ENCODE data around the gene LRMDA. TPM values are rescaled to one million over a fixed set of nuclear protein-coding genes. Genes with fewer than 3 reads are reported as not detected.

Gene LRMDA
- total RNA-seq, 4 donors from 2014 or later, result 7.3 to 20.1 (median 8.4) TPM

DNA sequence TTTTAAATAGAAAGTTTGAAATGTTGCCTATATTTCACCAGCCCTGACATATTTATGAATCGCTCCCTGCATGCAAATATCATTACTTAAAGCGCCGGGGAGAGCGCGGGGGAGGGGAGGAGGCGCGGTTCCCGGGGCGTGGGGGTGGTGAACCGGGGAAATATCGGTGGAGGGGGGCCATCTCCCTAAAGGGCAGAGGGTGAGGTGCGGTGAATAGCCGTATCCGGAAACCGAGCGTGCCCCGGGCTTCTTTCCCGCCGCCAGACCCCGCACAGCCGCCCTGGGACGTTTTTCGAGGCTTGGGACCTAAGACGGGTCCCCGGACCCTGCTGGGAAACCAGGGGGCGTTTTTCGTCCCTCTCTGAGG is 22.9 kb upstream of the LRMDA start:
- ATAC-seq, result no peak
- H3K27ac ChIP-seq, result peak overlapping the region; percentile 62 to 100 (median 100)
- TF ChIP-seq CTCF (IDR thresholded peaks at IDR 0.05) (no peak), POLR2A (IDR thresholded peaks at IDR 0.05) (no peak), POLR2AphosphoS5 (IDR thresholded peaks at IDR 0.05) (no peak), EP300 (IDR thresholded peaks at IDR 0.05) (no peak)
- no peaks in the 10 kb centered on the region for H3K9me3 ChIP-seq
- WGBS, 2 donors (ENCODE audit: low coverage in 1 of 2), result 0 to 2% methylated on average over 9 to 10 of the region's 27 CpGs
- no peaks in the 10 kb centered on the region for H3K36me3 ChIP-seq
- H3K27me3 ChIP-seq, result no peaks in the 10 kb centered on the region
- H3K4me3 ChIP-seq, result peak overlapping the region; percentile 71 to 100
- peaks cover 0 to 57% (median 4%) of the 10 kb centered on the region in 3 donors for H3K4me1 ChIP-seq

GRCh38 chr10:75408911-75409885 is 22.2 kb upstream of the LRMDA start:
- peak; percentile 82 for ATAC-seq
- H3K27me3 ChIP-seq, result no peaks in the 10 kb centered on the region
- no peaks in the 10 kb centered on the region for H3K36me3 ChIP-seq
- peaks cover 0 to 53% (median 4%) of the 10 kb centered on the region in 3 donors for H3K4me1 ChIP-seq
- H3K27ac ChIP-seq, result peak overlapping the region; percentile 62 to 100 (median 100)
- peak overlapping the region; percentile 71 to 100 for H3K4me3 ChIP-seq
- TF ChIP-seq POLR2A (IDR thresholded peaks at IDR 0.05), result peak in 1 of 2 donors; percentile 24
- TF ChIP-seq POLR2AphosphoS5 (IDR thresholded peaks at IDR 0.05), result no peak
- peak in 1 of 4 experiments; percentile 15 for TF ChIP-seq CTCF (IDR thresholded peaks at IDR 0.05)
- no peak for TF ChIP-seq EP300 (IDR thresholded peaks at IDR 0.05)
- WGBS, 2 donors (ENCODE audit: low coverage in 1 of 2), result 1% methylated on average over 23 of the region's 76 CpGs; no CpG with 5 or more reads in 1 of the 2 donors
- no peaks in the 10 kb centered on the region for H3K9me3 ChIP-seq

GRCh38 chr10:75410132-75411005 is 21.1 kb upstream of the LRMDA start:
- Histone ChIP-seq H3K27me3 (no peaks in the 10 kb centered on the region), H3K4me3 (no peak overlapping the region), H3K4me1 (peaks cover 0 to 43% (median 0%) of the 10 kb centered on the region in 3 donors), H3K36me3 (no peaks in the 10 kb centered on the region), H3K27ac (peak overlapping the region in 3 of 4 donors; percentile 99 to 100 (median 100)), H3K9me3 (no peaks in the 10 kb centered on the region)
- no peak for TF ChIP-seq POLR2A (IDR thresholded peaks at IDR 0.05)
- no peak for TF ChIP-seq EP300 (IDR thresholded peaks at IDR 0.05)
- TF ChIP-seq CTCF (IDR thresholded peaks at IDR 0.05), result no peak
- TF ChIP-seq POLR2AphosphoS5 (IDR thresholded peaks at IDR 0.05), result no peak
- ATAC-seq, result no peak
- WGBS, 2 donors (ENCODE audit: low coverage in 1 of 2), result 65 to 69% methylated on average over 7 to 9 of the region's 10 CpGs

- no peak overlapping the region for H3K27ac ChIP-seq
- 60 to 83% methylated on average over 1 of the region's 1 CpG for WGBS, 2 donors (ENCODE audit: low coverage in 1 of 2)
- H3K4me1 ChIP-seq, result peaks cover 0 to 9% (median 0%) of the 10 kb centered on the region in 3 donors
- TF ChIP-seq CTCF (IDR thresholded peaks at IDR 0.05), result no peak
- no peak for TF ChIP-seq EP300 (IDR thresholded peaks at IDR 0.05)
- TF ChIP-seq POLR2AphosphoS5 (IDR thresholded peaks at IDR 0.05), result no peak
- TF ChIP-seq POLR2A (IDR thresholded peaks at IDR 0.05), result no peak
- H3K36me3 ChIP-seq, result no peaks in the 10 kb centered on the region
- no peaks in the 10 kb centered on the region for H3K9me3 ChIP-seq
- no peak for ATAC-seq
- no peak overlapping the region for H3K4me3 ChIP-seq
- H3K27me3 ChIP-seq, result no peaks in the 10 kb centered on the region
These were observed 16.9 kb upstream of the LRMDA start for GRCh38 chr10:75414527-75414926.
